AG04450 (cell line): ENCODE measurements around the gene MMP24. TPM values are rescaled to one million over a fixed set of nuclear protein-coding genes. Genes with fewer than 3 reads are reported as not detected.

Experiments
- CTCF ChIA-PET: fragments of 300-600, 350-600 bp; formaldehyde crosslinking; extraction: SDS; loops from one replicate; lab custom pipeline; 2022; ENCODE audit warnings: antibody characterized with exemption, inconsistent platforms; lab: Charles Lee
- POLR2A ChIA-PET: fragments of 350-600 bp; formaldehyde crosslinking; extraction: SDS; loops from one replicate; lab custom pipeline; 2021; ENCODE audit warnings: antibody characterized with exemption, inconsistent platforms; lab: Yijun Ruan, JAX
- DNase-seq: peaks from one replicate; pipeline ENCODE4 v3.0.0-alpha.2; 2011; ENCODE audit warnings: low read depth, low spot score
- H3K27ac ChIP-seq: one replicate; pipeline ENCODE4 v1.5.1; 2012; ENCODE audit warnings: low read depth, low read length, control low read depth
- H3K27me3 ChIP-seq: one replicate; pipeline ENCODE4 v1.6.0; 2012; ENCODE audit warnings: low read length; ENCODE audit not compliant: control insufficient read depth, insufficient read depth
- H3K4me3 ChIP-seq: 2 replicates; pipeline ENCODE4 v1.5.1; 2011; ENCODE audit warnings: mild to moderate bottlenecking, low read depth, low read length, control low read depth
- H3K9me3 ChIP-seq: 2 replicates; pipeline ENCODE4 v1.5.1; 2012; ENCODE audit warnings: low read length; ENCODE audit not compliant: control insufficient read depth, insufficient read depth
- CTCF ChIP-seq: IDR thresholded peaks from 2 replicates; pipeline ENCODE4 v1.5.1; 2011; ENCODE audit warnings: low read depth, low read length, control low read depth, inconsistent platforms
- polyA plus RNA-seq: library from polyadenylated mRNA; depleted of rRNA; stranded (reverse); fragments of >200 nt; gene quantifications from 2 replicates; pipeline ENCODE4 v1.2.3, GENCODE V29; 2011

The MMP24 gene
- polyA plus RNA-seq, 1 experiment = 0.40 TPM

GRCh38 chr20:35235881-35236280, 9.4 kb downstream of the MMP24 start:
- no peak overlapping the region for H3K4me3 ChIP-seq
- ChIA-PET POLR2A (no interaction called here), CTCF (no interaction called here)
- peaks cover 5% of the 10 kb centered on the region; the same call in 1 of the 2 replicates for H3K9me3 ChIP-seq
- no peak for DNase-seq
- H3K27ac ChIP-seq = no peak overlapping the region
- no peak for TF ChIP-seq CTCF
- peaks cover 8% of the 10 kb centered on the region for H3K27me3 ChIP-seq

GRCh38 chr20:35237486-35237885, 11.0 kb downstream of the MMP24 start:
- TF ChIP-seq CTCF = no peak
- Histone ChIP-seq H3K27me3 (peaks cover 8% of the 10 kb centered on the region), H3K9me3 (peaks cover 5% of the 10 kb centered on the region; the same call in 1 of the 2 replicates), H3K27ac (no peak overlapping the region), H3K4me3 (no peak overlapping the region)
- no peak for DNase-seq
- POLR2A ChIA-PET = no interaction called here
- CTCF ChIA-PET = interaction anchor here (0.9 kb wide), 1 partner anchor 10 kb away, joined by 3 read pairs; no protein-coding TSS in a partner anchor

GRCh38 chr20:35238170-35238569, 11.7 kb downstream of the MMP24 start:
- H3K27ac ChIP-seq = no peak overlapping the region
- no peak for TF ChIP-seq CTCF
- DNase-seq = no peak
- CTCF ChIA-PET = interaction anchor here (0.9 kb wide), 1 partner anchor 11 kb away, joined by 3 read pairs; no protein-coding TSS in a partner anchor
- H3K27me3 ChIP-seq = peaks cover 8% of the 10 kb centered on the region
- POLR2A ChIA-PET = no interaction called here
- no peak overlapping the region for H3K4me3 ChIP-seq
- peaks cover 5% of the 10 kb centered on the region; the same call in 1 of the 2 replicates for H3K9me3 ChIP-seq

- no peak for DNase-seq
- POLR2A ChIA-PET = no interaction called here
- H3K4me3 ChIP-seq = no peak overlapping the region
- H3K9me3 ChIP-seq = peaks cover 5% of the 10 kb centered on the region; the same call in 1 of the 2 replicates
- CTCF ChIA-PET = no interaction called here
- no peak for TF ChIP-seq CTCF
- no peak overlapping the region for H3K27ac ChIP-seq
- H3K27me3 ChIP-seq = peaks cover 11% of the 10 kb centered on the region
Observed at GRCh38 chr20:35238735-35239134, 12.2 kb downstream of the MMP24 start.

GRCh38 chr20:35240083-35240810, 13.8 kb downstream of the MMP24 start:
- ChIA-PET POLR2A (no interaction called here), CTCF (interaction anchor here (0.6 to 1.1 kb wide), 2 partner anchors 23 to 95 kb away, joined by 3 to 12 read pairs; no protein-coding TSS in a partner anchor)
- peaks cover 13% of the 10 kb centered on the region for H3K27me3 ChIP-seq
- no peak overlapping the region for H3K27ac ChIP-seq
- no peak for DNase-seq
- peaks cover 5% of the 10 kb centered on the region; the same call in 1 of the 2 replicates for H3K9me3 ChIP-seq
- H3K4me3 ChIP-seq = no peak overlapping the region
- no peak for TF ChIP-seq CTCF
